Right cardiac atrium (tissue), 5 donors: ENCODE measurements around the gene RIPPLY3. TPM values are rescaled to one million over a fixed set of nuclear protein-coding genes. Genes with fewer than 3 reads are reported as not detected.

Source experiments
- ATAC-seq, 2 donors: fragments of 200-7000 bp; cut with Tn5 transposase; one replicate each; pipeline versions ENCODE4 v1.8.0 to v1.9.1; 2020; ENCODE audit warnings: moderate library complexity in 2 of 2, mild to moderate bottlenecking in 1 of 2
- DNase-seq, 3 donors: peaks; one replicate each; pipeline ENCODE4 v3.0.0-alpha.2; 2020
- H3K27ac ChIP-seq: one replicate; pipeline ENCODE4 v1.5.1; 2013; ENCODE audit warnings: mild to moderate bottlenecking, low read length, control low read depth, moderate library complexity
- H3K27me3 ChIP-seq: one replicate; pipeline ENCODE4 v1.6.1; 2013; ENCODE audit not compliant: control insufficient read depth, insufficient read depth
- H3K4me1 ChIP-seq: one replicate; pipeline ENCODE4 v1.6.1; 2013; ENCODE audit warnings: low read length; ENCODE audit not compliant: control insufficient read depth, insufficient read depth
- H3K4me3 ChIP-seq: one replicate; pipeline ENCODE4 v1.5.1; 2013; ENCODE audit warnings: low read length, control low read depth
- H3K9me3 ChIP-seq: one replicate; pipeline ENCODE4 v1.6.1; 2013; ENCODE audit warnings: low read length; ENCODE audit not compliant: control insufficient read depth
- WGBS: extraction: QIAGEN DNeasy Blood & Tissue Kit; methylation state at CpG from one replicate; pipeline ENCODE4 v1.1.7; 2013; 5-methylcytosine and 5-hydroxymethylcytosine counted together
- intact Hi-C, 4 donors: fragments of 100-400 bp; cut with DNase I; formaldehyde crosslinking; loops; one replicate each; pipeline versions ENCODE4 v1.11.0 to v1.14.0; 2022 to 2023
- polyA plus RNA-seq: library from polyadenylated mRNA; stranded (reverse); fragments of 200-250 nt; gene quantifications from one replicate; pipeline ENCODE4 v1.2.3, GENCODE V29; 2013
- total RNA-seq, 4 donors: library from RNA; stranded (reverse); fragmentation: NEBNext Ultra II Directional; extraction: Animal tissue kit (Norgen Biotek cat#: 25700); gene quantifications; one replicate each; pipeline ENCODE4 v1.2.1, GENCODE V29; 2021
- donor health status: healthy with polysubstance abuse.
- donor health status: DM: no; HTN: yes; CAD: no.
- donor health status: DM: no; HTN: no; CAD: no.
- donor health status: DM: no; HTN: yes; CAD: no; lungs with severe emphysema.
- donor health status: DM: yes; HTN: yes; CAD: no.

The RIPPLY3 gene
- total and polyA plus RNA-seq, 5 donors: not detected

- WGBS: 15% methylated on average over 34 of the region's 34 CpGs
- H3K9me3 ChIP-seq: no peaks in the 10 kb centered on the region
- peak overlapping the region; percentile 87 for H3K4me3 ChIP-seq
- H3K4me1 ChIP-seq: no peaks in the 10 kb centered on the region
- H3K27ac ChIP-seq: peak overlapping the region; percentile 95
- no peaks in the 10 kb centered on the region for H3K27me3 ChIP-seq
- intact Hi-C loops: no loop called here
- DNase-seq (peak in 2 of 3 donors; percentile 76 to 88), ATAC-seq (peak in 1 of 2 donors; percentile 9)
These were observed 39.4 kb upstream of the RIPPLY3 start for GRCh38 chr21:36966821-36967768.

GRCh38 chr21:36968414-36968813 lies 38.1 kb upstream of the RIPPLY3 start:
- DNase-seq (no peak), ATAC-seq (no peak)
- no peaks in the 10 kb centered on the region for H3K4me1 ChIP-seq
- no peaks in the 10 kb centered on the region for H3K27me3 ChIP-seq
- 94% methylated on average over 4 of the region's 4 CpGs for WGBS
- intact Hi-C loops: no loop called here
- no peaks in the 10 kb centered on the region for H3K9me3 ChIP-seq
- H3K27ac ChIP-seq: no peak overlapping the region
- H3K4me3 ChIP-seq: no peak overlapping the region

- WGBS: 87% methylated on average over 1 of the region's 1 CpG
- no peaks in the 10 kb centered on the region for H3K4me1 ChIP-seq
- DNase-seq: no peak
- no peak overlapping the region for H3K27ac ChIP-seq
- no peak overlapping the region for H3K4me3 ChIP-seq
- no peaks in the 10 kb centered on the region for H3K9me3 ChIP-seq
- ATAC-seq: no peak
- H3K27me3 ChIP-seq: no peaks in the 10 kb centered on the region
- intact Hi-C loops: no loop called here
These were observed 37.5 kb upstream of the RIPPLY3 start for GRCh38 chr21:36968976-36969375.

- WGBS: 94% methylated on average over 14 of the region's 14 CpGs
- ATAC-seq: no peak
These were observed 32.3 kb upstream of the RIPPLY3 start for GRCh38 chr21:36973986-36974850.

GRCh38 chr21:36974851-36975192 lies 31.7 kb upstream of the RIPPLY3 start:
- intact Hi-C loops: no loop called here
- ATAC-seq: no peak
- no peaks in the 10 kb centered on the region for H3K4me1 ChIP-seq
- peak in 1 of 3 donors; percentile 27 for DNase-seq
- no peaks in the 10 kb centered on the region for H3K27me3 ChIP-seq
- no peak overlapping the region for H3K4me3 ChIP-seq
- WGBS: 77% methylated on average over 6 of the region's 6 CpGs
- no peak overlapping the region for H3K27ac ChIP-seq
- H3K9me3 ChIP-seq: no peaks in the 10 kb centered on the region

More at GRCh38 chr21:36973986-36974850, 32.3 kb upstream of the RIPPLY3 start:
- no peak for DNase-seq
- Histone ChIP-seq H3K9me3 (no peaks in the 10 kb centered on the region), H3K27ac (no peak overlapping the region), H3K4me3 (no peak overlapping the region), H3K4me1 (no peaks in the 10 kb centered on the region), H3K27me3 (no peaks in the 10 kb centered on the region)
- intact Hi-C loops: no loop called here

GRCh38 chr21:36976228-36976861 lies 30.2 kb upstream of the RIPPLY3 start:
- WGBS: 77% methylated on average over 5 of the region's 5 CpGs
- intact Hi-C loops: no loop called here
- H3K27me3 ChIP-seq: no peaks in the 10 kb centered on the region

DNA sequence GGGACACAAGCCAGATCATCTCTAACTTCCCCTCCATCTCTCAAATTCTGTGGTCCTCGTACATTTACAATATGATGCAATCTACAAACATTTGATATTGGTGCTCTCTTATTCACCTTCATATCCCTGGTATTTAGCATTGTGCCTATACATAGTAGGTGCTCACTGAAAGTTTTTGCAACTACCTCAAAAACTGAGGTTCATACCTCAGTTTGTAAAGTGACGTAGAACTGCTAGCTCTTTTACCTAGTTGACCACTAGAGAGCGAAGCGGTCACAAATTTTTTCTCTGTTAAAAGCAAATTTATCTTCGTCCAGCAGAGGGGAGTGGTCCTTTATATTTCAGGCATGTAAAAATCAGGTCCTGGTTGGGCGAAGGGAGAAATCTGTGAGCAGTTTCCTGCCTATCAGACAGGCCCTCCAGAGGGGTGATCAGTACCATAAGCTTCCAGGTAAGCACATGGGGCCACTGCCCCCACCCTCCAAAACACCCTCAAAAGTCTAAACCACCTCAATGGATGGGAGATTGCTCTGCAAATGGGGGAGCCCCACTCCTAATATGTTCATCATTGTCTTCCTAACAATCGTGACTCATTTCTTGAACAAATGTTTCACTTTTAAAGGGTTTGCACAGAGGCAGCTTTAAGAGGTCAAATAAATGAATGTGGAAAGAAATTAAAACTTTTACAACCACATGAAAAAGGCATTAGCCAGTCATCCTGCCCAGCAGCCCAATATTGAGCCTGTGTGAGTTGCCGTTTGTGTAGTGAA lies 29.4 kb upstream of the RIPPLY3 start:
- intact Hi-C loops: no loop called here
- WGBS: 41% methylated on average over 8 of the region's 8 CpGs
- no peaks in the 10 kb centered on the region for H3K9me3 ChIP-seq
- ATAC-seq (peak; percentile 30 to 49), DNase-seq (no peak)
- H3K4me3 ChIP-seq: no peak overlapping the region
- no peak overlapping the region for H3K27ac ChIP-seq
- no peaks in the 10 kb centered on the region for H3K4me1 ChIP-seq
- no peaks in the 10 kb centered on the region for H3K27me3 ChIP-seq

More at GRCh38 chr21:36976228-36976861, 30.2 kb upstream of the RIPPLY3 start:
- ATAC-seq (no peak), DNase-seq (no peak)
- H3K27ac ChIP-seq: no peak overlapping the region
- no peak overlapping the region for H3K4me3 ChIP-seq
- no peaks in the 10 kb centered on the region for H3K4me1 ChIP-seq
- no peaks in the 10 kb centered on the region for H3K9me3 ChIP-seq

DNA sequence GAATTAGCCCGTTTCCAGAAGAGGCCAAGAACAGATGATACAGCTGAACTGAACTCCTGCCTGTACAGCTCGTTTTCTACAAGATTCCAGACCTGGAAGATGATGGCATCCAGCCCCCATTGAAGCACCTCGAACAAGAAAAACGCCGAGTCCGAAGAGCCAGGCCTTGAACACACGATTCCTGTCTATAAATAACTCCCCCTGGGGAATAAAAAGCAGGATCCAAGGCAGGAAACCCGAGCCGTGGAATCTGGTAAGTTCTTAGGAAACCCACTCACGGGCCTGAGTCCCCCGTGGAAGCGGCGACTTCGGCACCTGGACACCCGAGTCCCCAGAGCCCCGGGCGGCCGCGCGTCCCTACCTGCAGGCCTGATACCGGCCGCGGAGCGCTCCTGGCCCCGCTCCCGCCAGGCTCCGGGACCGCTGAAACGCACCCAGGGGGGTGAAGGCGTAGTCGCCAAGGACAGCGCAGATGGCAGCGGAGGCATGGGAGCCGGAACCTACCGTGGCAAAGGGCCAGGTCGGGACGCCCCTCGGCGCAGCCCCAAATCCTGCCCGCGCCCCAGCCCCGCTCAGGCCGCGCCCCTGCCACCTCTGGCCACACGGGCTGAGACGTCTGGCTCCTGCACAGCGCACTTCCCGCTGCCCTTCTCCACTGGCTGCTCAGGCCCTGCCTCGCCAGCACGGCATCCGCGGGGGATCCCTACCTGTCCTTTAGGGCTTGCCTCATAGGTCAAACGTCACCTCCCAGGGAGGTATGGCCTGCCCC lies 26.0 kb upstream of the RIPPLY3 start:
- DNase-seq: peak; percentile 34 to 72 (median 68)
- peak; percentile 79 to 82 for ATAC-seq
- Histone ChIP-seq H3K4me1 (no peaks in the 10 kb centered on the region), H3K27me3 (no peaks in the 10 kb centered on the region), H3K9me3 (no peaks in the 10 kb centered on the region), H3K4me3 (peak overlapping the region; percentile 54), H3K27ac (no peak overlapping the region)
- WGBS: 3% methylated on average over 53 of the region's 53 CpGs
- intact Hi-C loops: no loop called here

- H3K27ac ChIP-seq: no peak overlapping the region
- H3K27me3 ChIP-seq: no peaks in the 10 kb centered on the region
- intact Hi-C loops: no loop called here
- no peaks in the 10 kb centered on the region for H3K4me1 ChIP-seq
- no peak overlapping the region for H3K4me3 ChIP-seq
- no peak for DNase-seq
- 43% methylated on average over 2 of the region's 2 CpGs for WGBS
- ATAC-seq: no peak
- no peaks in the 10 kb centered on the region for H3K9me3 ChIP-seq
These were observed 25.5 kb upstream of the RIPPLY3 start for GRCh38 chr21:36981049-36981391.
